ENCODE results near the gene CST7.

- TF ChIP-seq CTCF (conservative IDR thresholded peaks at IDR 0.05; ENCODE audit: low read depth, low read length): no peak
- no peak for TF ChIP-seq EZH2 (IDR thresholded peaks at IDR 0.05; ENCODE audit: borderline replicate concordance, low read depth, low read length, poor library complexity, severe bottlenecking)
These were observed 51.3 kb downstream of the CST7 start for GRCh38 chr20:25000268-25000801.
